ENCODE data around the gene PNPLA2. TPM values are rescaled to one million over a fixed set of nuclear protein-coding genes. Genes with fewer than 3 reads are reported as not detected.

The PNPLA2 gene
- total RNA-seq, 1 donor from 2014 or later, result 34.7 TPM

DNA sequence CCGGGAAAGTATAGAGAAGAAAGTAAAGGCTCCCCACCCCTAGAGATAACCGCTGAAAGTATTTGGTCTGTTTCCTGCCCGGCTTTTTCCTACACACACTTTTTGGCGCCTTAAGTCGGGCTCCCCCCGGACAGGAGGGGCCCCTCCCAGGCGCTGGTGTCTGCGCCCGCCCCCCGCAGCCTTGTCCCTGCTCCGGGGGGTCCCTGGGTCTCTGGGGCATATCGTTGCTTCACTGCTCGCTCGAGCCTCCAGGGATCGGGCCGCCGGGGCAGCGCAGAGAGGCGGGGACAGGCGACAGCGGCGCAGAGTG, 8.1 kb downstream of the PNPLA2 start:
- no peak for DNase-seq (ENCODE audit: low read depth)
- H3K4me3 ChIP-seq (ENCODE audit: low read depth, low read length), result peak overlapping the region; percentile 48
- TF ChIP-seq, protein P1, sequence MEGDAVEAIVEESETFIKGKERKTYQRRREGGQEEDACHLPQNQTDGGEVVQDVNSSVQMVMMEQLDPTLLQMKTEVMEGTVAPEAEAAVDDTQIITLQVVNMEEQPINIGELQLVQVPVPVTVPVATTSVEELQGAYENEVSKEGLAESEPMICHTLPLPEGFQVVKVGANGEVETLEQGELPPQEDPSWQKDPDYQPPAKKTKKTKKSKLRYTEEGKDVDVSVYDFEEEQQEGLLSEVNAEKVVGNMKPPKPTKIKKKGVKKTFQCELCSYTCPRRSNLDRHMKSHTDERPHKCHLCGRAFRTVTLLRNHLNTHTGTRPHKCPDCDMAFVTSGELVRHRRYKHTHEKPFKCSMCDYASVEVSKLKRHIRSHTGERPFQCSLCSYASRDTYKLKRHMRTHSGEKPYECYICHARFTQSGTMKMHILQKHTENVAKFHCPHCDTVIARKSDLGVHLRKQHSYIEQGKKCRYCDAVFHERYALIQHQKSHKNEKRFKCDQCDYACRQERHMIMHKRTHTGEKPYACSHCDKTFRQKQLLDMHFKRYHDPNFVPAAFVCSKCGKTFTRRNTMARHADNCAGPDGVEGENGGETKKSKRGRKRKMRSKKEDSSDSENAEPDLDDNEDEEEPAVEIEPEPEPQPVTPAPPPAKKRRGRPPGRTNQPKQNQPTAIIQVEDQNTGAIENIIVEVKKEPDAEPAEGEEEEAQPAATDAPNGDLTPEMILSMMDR (conservative IDR thresholded peaks at IDR 0.05; ENCODE audit: low read depth, low read length), result no peak

DNA sequence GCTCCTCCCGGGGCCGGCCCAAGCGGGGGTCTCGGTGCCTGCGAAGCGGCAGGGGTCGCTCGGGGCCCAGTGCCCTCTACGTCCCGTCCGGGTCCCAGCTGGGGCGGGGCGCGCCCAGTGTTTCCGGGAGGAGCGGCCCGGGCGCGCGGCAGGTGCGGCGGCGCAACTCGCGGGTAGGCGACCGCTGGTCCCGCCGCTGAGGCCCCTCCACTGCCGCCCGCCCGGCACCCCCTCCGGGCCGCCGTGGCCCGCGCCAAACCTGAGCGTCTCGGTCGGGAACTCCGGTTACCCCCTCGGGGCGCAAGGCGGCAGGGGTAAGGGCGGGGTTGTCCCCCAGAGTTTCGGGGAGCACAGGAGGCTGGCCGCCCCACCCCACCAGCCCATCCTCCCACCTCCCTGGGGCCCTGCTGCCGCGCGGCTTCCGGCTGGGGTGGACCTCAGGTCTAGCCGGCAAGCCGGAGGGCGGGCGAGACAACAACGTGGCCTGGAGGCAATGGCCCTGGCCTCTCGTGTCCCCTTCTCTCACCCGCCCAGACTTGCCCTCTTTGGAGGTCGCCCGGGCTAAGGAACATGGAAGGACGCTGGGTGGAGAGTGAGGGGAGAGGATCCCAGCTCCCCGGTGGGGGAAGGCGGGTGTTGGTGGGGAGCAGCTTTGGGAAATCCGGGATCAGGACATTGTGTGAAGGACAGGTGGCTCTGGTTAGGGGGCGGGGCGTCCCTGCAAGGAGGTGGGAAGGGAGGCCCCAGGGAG, 8.6 kb downstream of the PNPLA2 start:
- H3K4me3 ChIP-seq (ENCODE audit: low read depth, low read length), result peak overlapping the region; percentile 48
- TF ChIP-seq, protein P1 (conservative IDR thresholded peaks at IDR 0.05; ENCODE audit: low read depth, low read length), result no peak
- no peak for DNase-seq (ENCODE audit: low read depth)

DNA sequence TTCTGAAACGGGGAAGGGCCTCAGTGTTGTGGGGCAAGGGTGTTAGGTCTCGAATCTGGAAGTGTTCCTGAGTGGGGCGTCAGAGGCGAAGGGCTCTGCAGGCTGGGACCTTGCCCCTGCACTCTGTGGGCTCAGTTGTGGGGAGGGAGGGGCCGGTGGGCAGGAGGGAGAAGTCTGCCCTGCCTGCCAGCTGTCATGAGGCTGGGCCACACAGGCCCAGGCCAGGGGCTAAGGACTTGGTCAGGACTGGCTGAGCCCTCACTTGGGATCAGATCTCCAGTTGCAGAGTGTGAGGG, 9.1 kb downstream of the PNPLA2 start, which contains the start of gene CRACR2B:
CRACR2B (plus strand) TSS at position 23 of the 296 bp plus-strand sequence. CDS start 689 bp downstream, outside the sequence.
- no peak for DNase-seq (ENCODE audit: low read depth)
- TF ChIP-seq, protein P1 (conservative IDR thresholded peaks at IDR 0.05; ENCODE audit: low read depth, low read length), result no peak
- H3K4me3 ChIP-seq (ENCODE audit: low read depth, low read length), result peak within 1 kb of the TSS; percentile 48

DNA sequence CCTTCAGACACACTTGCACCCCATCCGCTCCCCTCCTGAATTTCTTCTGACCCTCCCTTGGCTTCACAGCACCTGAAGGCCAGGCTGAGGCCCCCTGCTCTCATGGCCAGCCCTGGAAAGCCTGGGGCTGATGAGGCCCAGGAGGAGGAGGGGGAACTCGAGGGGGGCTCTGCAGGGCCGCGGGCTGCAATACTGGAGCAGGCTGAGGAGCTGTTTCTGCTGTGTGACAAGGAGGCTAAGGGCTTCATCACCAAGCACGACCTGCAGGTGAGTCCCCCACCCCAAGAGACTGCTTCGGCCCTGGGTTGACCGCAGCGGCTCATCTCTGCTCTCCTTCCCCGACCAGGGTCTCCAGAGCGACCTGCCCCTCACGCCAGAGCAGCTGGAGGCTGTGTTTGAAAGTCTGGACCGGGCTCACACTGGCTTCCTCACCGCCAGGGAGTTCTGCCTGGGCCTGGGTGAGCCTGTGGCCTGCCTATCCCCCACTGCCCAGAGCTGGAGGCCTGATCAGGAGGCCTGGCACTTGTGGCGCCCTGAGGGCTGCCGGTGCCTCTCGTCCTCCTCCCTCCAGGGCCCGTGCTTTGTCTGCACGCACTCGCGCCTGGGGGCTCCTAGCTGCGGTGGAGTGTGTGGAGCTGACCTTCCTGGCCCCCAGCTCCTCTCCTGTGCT, 9.9 kb downstream of the PNPLA2 start:
- H3K4me3 ChIP-seq (ENCODE audit: low read depth, low read length), result no peak overlapping the region
- TF ChIP-seq, protein P1 (conservative IDR thresholded peaks at IDR 0.05; ENCODE audit: low read depth, low read length), result no peak
- DNase-seq (ENCODE audit: low read depth), result no peak

DNA sequence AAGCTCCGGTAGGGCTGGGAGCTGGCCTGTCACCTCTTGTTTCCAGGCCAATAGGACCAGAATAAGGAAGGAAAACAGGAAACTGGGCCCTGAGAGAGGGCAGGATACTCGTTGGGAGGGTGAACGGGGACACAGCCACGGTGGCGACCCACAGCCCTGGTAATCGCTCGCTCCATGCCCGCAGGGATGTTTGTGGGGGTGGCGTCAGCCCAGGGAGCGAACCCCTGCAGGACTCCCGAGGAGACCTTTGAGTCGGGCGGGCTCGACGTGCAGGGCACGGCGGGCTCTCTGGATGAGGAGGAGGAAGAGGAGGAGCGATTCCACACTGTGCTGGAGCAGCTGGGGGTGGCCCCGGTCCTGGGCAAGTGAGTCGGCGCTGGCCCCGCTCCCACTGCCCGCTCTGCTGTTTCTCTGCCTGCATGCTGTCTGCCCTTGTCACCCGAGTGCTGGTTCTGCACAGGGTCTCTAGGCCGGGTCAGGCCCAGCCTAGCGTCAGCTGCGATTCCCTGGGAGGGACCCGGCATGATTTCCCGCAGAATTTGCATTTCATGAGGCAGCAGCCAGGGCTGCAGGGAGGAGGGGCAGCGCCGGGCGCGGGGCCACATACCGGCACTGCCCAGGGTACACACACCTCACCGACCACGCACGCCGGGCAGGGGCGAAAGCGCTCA, 10.6 kb downstream of the PNPLA2 start:
- DNase-seq (ENCODE audit: low read depth), result no peak
- H3K4me3 ChIP-seq (ENCODE audit: low read depth, low read length), result peak overlapping the region; percentile 53
- TF ChIP-seq, protein P1 (conservative IDR thresholded peaks at IDR 0.05; ENCODE audit: low read depth, low read length), result no peak

DNA sequence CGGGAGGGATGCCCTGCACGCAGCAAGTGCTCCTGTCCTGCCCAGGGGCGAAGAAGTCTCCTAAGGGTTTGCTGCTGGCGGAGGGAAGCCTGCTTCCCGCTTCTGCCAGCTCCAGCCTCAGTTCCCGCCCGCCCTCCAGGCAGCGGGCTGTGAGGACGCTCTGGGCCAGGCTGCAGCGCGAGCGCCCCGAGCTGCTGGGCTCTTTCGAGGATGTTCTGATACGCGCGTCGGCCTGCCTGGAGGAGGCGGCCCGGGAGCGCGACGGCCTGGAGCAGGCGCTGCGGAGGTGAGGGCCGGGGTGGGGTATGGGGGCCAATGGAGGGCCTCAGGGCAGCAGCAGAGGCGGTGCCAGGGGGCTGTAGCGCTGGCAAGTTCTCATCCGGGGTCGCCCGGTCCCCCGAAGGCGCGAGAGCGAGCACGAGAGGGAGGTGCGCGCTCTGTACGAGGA, 11.2 kb downstream of the PNPLA2 start:
- TF ChIP-seq, protein P1 (conservative IDR thresholded peaks at IDR 0.05; ENCODE audit: low read depth, low read length), result no peak
- no peak for DNase-seq (ENCODE audit: low read depth)
- peak overlapping the region; percentile 53 for H3K4me3 ChIP-seq (ENCODE audit: low read depth, low read length)

Measured in epithelial cell of proximal tubule (primary cell).